B cell (primary cell): Measurements from ENCODE around the gene BAIAP3.
"Not testable (repeated sequence)": the region's sequence is repeated elsewhere in the genome, so short reads cannot be mapped to it uniquely, and the experiment has no call there.

Experiments used
- CTCF ChIP-seq: fragments of 200-600 bp; IDR thresholded peaks from one replicate; pipeline ENCODE4 v1.8.0; 2022; ENCODE audit warnings: antibody characterized with exemption, mild to moderate bottlenecking
- EZH2 ChIP-seq: IDR thresholded peaks from 2 replicates; pipeline ENCODE4 v1.6.1; 2012; ENCODE audit warnings: borderline replicate concordance, low read depth, mild to moderate bottlenecking, moderate library complexity, low read length; ENCODE audit not compliant: insufficient read depth, poor library complexity, severe bottlenecking

- not testable (repeated sequence) for TF ChIP-seq EZH2, CTCF
These were observed 36.8 kb upstream of the BAIAP3 start for GRCh38 chr16:1296688-1297017.
